Measurements from ENCODE around the gene TCEA2. TPM values are rescaled to one million over a fixed set of nuclear protein-coding genes. Genes with fewer than 3 reads are reported as not detected.

Gene TCEA2
- total and polyA plus RNA-seq, 2 of the 13 experiments (the other 11 are each of a cell fraction or from before 2014, with no cell fraction given): 28.1 to 33.7 TPM

DNA sequence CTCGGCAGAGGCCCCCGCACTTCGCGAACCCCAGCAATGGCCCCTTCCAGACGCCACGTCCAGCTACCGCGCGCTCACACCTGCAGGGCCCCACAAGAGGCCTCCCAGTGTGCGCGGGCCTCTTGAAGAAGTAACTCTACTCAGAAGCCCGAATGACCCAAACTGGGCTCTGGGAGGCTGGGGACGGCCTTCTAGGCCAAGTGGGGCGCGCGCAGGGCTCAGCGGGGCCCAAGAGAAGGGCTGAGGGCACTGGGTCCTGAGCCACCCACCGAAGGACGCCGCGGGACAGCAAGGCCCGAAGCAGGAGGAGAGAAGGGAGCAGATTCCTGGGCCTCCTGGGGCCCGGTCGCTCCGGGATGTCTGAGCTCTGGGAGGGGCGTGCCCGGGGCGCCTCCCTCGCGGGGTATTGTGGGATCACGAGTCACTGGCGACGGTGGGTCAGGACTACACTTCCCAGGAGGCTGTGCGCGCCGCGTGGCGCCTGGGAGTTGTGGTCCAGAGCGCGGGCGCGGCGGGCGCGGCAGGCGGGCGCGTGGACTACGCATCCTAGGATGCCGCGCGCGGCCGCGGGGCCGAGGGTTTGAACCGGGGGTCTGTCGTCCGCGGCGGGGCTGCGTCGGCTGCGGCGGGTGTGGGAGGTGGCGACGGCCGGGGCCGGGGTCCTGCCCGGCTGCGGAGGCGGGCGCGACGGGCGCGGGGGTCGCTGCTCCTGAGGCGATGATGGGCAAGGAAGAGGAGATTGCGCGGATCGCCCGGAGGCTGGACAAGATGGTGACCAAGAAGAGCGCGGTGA lies at the start of gene TCEA2 (continued):
- TF ChIP-seq, protein P1, sequence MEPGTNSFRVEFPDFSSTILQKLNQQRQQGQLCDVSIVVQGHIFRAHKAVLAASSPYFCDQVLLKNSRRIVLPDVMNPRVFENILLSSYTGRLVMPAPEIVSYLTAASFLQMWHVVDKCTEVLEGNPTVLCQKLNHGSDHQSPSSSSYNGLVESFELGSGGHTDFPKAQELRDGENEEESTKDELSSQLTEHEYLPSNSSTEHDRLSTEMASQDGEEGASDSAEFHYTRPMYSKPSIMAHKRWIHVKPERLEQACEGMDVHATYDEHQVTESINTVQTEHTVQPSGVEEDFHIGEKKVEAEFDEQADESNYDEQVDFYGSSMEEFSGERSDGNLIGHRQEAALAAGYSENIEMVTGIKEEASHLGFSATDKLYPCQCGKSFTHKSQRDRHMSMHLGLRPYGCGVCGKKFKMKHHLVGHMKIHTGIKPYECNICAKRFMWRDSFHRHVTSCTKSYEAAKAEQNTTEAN (CRISPR knock-in tag; conservative IDR thresholded peaks at IDR 0.05): peak; percentile 61; the same call in 1 of the 2 replicates
- TF ChIP-seq, protein P2, sequence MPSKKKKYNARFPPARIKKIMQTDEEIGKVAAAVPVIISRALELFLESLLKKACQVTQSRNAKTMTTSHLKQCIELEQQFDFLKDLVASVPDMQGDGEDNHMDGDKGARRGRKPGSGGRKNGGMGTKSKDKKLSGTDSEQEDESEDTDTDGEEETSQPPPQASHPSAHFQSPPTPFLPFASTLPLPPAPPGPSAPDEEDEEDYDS (CRISPR knock-in tag; IDR thresholded peaks at IDR 0.05): peak; percentile 81
- TF ChIP-seq, protein P3, sequence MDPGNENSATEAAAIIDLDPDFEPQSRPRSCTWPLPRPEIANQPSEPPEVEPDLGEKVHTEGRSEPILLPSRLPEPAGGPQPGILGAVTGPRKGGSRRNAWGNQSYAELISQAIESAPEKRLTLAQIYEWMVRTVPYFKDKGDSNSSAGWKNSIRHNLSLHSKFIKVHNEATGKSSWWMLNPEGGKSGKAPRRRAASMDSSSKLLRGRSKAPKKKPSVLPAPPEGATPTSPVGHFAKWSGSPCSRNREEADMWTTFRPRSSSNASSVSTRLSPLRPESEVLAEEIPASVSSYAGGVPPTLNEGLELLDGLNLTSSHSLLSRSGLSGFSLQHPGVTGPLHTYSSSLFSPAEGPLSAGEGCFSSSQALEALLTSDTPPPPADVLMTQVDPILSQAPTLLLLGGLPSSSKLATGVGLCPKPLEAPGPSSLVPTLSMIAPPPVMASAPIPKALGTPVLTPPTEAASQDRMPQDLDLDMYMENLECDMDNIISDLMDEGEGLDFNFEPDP (CRISPR knock-in tag; conservative IDR thresholded peaks at IDR 0.05): peak; percentile 5; the same call in 1 of the 2 replicates
- TF ChIP-seq KAT2B (IDR thresholded peaks at IDR 0.05; ENCODE audit: borderline replicate concordance, low read depth, low read length): no peak
- TF ChIP-seq, protein P4, sequence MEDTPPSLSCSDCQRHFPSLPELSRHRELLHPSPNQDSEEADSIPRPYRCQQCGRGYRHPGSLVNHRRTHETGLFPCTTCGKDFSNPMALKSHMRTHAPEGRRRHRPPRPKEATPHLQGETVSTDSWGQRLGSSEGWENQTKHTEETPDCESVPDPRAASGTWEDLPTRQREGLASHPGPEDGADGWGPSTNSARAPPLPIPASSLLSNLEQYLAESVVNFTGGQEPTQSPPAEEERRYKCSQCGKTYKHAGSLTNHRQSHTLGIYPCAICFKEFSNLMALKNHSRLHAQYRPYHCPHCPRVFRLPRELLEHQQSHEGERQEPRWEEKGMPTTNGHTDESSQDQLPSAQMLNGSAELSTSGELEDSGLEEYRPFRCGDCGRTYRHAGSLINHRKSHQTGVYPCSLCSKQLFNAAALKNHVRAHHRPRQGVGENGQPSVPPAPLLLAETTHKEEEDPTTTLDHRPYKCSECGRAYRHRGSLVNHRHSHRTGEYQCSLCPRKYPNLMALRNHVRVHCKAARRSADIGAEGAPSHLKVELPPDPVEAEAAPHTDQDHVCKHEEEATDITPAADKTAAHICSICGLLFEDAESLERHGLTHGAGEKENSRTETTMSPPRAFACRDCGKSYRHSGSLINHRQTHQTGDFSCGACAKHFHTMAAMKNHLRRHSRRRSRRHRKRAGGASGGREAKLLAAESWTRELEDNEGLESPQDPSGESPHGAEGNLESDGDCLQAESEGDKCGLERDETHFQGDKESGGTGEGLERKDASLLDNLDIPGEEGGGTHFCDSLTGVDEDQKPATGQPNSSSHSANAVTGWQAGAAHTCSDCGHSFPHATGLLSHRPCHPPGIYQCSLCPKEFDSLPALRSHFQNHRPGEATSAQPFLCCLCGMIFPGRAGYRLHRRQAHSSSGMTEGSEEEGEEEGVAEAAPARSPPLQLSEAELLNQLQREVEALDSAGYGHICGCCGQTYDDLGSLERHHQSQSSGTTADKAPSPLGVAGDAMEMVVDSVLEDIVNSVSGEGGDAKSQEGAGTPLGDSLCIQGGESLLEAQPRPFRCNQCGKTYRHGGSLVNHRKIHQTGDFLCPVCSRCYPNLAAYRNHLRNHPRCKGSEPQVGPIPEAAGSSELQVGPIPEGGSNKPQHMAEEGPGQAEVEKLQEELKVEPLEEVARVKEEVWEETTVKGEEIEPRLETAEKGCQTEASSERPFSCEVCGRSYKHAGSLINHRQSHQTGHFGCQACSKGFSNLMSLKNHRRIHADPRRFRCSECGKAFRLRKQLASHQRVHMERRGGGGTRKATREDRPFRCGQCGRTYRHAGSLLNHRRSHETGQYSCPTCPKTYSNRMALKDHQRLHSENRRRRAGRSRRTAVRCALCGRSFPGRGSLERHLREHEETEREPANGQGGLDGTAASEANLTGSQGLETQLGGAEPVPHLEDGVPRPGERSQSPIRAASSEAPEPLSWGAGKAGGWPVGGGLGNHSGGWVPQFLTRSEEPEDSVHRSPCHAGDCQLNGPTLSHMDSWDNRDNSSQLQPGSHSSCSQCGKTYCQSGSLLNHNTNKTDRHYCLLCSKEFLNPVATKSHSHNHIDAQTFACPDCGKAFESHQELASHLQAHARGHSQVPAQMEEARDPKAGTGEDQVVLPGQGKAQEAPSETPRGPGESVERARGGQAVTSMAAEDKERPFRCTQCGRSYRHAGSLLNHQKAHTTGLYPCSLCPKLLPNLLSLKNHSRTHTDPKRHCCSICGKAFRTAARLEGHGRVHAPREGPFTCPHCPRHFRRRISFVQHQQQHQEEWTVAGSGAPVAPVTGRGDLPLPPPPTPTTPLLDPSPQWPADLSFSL (CRISPR knock-in tag; IDR thresholded peaks at IDR 0.05): no peak; the same call in 1 of the 2 replicates
- no peak; the same call in 1 of the 2 replicates for TF ChIP-seq NCOA5 (CRISPR knock-in tag; IDR thresholded peaks at IDR 0.05)
- 0 out of 2 replicates have a peak, but pooled peaks have one; percentile 6 for TF ChIP-seq XBP1 (CRISPR knock-in tag; IDR thresholded peaks at IDR 0.05)
- TF ChIP-seq ZBTB8A (CRISPR knock-in tag; IDR thresholded peaks at IDR 0.05; ENCODE audit: borderline replicate concordance, low read depth): 0 out of 2 replicates have a peak, but pooled peaks have one; percentile 53
- peak; percentile 98 for TF ChIP-seq NFATC3 (CRISPR knock-in tag; IDR thresholded peaks at IDR 0.05)
- TF ChIP-seq ZNF430 (CRISPR knock-in tag; IDR thresholded peaks at IDR 0.05): peak; percentile 58; the same call in 1 of the 2 replicates
- TF ChIP-seq ZKSCAN8 (CRISPR knock-in tag; IDR thresholded peaks at IDR 0.05; ENCODE audit: borderline replicate concordance): peak; percentile 69
- TF ChIP-seq, protein P5, sequence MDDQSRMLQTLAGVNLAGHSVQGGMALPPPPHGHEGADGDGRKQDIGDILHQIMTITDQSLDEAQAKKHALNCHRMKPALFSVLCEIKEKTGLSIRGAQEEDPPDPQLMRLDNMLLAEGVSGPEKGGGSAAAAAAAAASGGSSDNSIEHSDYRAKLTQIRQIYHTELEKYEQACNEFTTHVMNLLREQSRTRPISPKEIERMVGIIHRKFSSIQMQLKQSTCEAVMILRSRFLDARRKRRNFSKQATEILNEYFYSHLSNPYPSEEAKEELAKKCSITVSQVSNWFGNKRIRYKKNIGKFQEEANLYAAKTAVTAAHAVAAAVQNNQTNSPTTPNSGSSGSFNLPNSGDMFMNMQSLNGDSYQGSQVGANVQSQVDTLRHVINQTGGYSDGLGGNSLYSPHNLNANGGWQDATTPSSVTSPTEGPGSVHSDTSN (CRISPR knock-in tag; IDR thresholded peaks at IDR 0.05; ENCODE audit: borderline replicate concordance): no peak; the same call in 1 of the 2 replicates
- TF ChIP-seq, protein P6, sequence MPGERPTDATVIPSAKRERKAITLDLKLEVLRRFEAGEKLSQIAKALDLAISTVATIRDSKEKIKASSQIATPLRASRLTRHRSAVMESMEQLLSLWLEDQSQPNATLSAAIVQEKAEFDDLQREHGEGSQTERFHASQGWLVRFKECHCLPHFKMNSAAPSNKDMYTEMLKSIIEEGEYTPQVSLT (CRISPR knock-in tag; IDR thresholded peaks at IDR 0.05; ENCODE audit: borderline replicate concordance, low read depth): no peak; the same call in 1 of the 2 replicates
- no peak; the same call in 1 of the 2 replicates for TF ChIP-seq ZSCAN22 (CRISPR knock-in tag; IDR thresholded peaks at IDR 0.05)
- TF ChIP-seq ZNF761 (CRISPR knock-in tag; conservative IDR thresholded peaks at IDR 0.05): peak; percentile 72; the same call in 1 of the 2 replicates
- TF ChIP-seq KDM6A (CRISPR knock-in tag; IDR thresholded peaks at IDR 0.05; ENCODE audit: low read depth): 0 out of 2 replicates have a peak, but pooled peaks have one; percentile 16
